D721Med (cell line): ENCODE measurements around the gene MAP2.

Experiments used
- DNase-seq: peaks from one replicate; pipeline ENCODE4 v3.0.0; 2011; ENCODE audit warnings: low spot score; ENCODE audit not compliant: insufficient read length
- FAIRE-seq: peaks from 2 replicates; lab custom pipeline; 2011; peaks lifted over from hg19 to GRCh38; lab: Jason Lieb, UNC
- CTCF ChIP-seq: IDR thresholded peaks from 2 replicates; pipeline ENCODE4 v1.5.1; 2012; ENCODE audit warnings: mild to moderate bottlenecking, control low read depth; ENCODE audit not compliant: insufficient read depth; ENCODE audit errors: missing control alignments

The MAP2 gene

GRCh38 chr2:209719034-209719433 is 295.2 kb downstream of the MAP2 start:
- DNase-seq: no peak
- FAIRE-seq: no peak
- no peak for TF ChIP-seq CTCF

DNA sequence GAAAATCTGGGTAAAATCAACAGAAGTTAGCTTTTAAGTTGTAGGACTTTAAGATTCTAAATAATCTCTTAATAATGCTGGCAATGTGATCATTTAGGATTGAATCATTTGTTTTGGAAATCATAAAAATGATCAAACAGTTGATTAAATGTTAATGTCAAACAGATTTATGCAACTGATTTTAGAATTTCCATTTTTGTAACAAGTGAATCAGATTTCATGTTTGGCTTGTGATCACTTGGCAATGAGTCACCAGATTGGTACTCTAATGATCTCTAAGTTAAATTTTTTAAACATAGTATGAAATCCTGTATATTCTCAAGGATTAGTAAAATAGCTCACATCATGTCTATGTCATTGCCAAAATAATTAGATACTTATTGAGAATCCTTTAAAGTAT is 297.6 kb downstream of the MAP2 start:
- DNase-seq (no peak), FAIRE-seq (no peak)
- TF ChIP-seq CTCF: no peak

DNA sequence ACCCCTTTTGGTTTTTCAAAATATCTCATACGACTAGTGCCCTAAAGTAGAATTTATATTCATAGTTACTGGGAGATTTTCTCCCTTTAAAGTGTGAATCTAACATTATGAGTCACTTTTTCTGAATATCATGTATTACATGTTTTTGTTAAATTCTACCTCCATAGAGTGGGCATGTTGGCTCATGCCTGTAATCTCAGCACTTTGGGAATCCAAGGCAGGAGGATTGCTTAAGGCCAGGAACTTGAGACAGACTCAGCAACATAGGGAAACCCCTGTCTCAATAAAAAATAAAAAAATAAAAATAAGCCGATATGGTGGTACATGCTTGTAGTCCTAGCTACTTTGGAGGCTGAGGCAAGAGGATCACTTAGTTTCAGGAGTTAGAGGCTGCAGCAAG is 302.5 kb downstream of the MAP2 start:
- FAIRE-seq (peak; percentile 53), DNase-seq (no peak)
- no peak for TF ChIP-seq CTCF

- no peak for TF ChIP-seq CTCF
- no peak for FAIRE-seq
These were observed 303.2 kb downstream of the MAP2 start for GRCh38 chr2:209727077-209727476.

DNA sequence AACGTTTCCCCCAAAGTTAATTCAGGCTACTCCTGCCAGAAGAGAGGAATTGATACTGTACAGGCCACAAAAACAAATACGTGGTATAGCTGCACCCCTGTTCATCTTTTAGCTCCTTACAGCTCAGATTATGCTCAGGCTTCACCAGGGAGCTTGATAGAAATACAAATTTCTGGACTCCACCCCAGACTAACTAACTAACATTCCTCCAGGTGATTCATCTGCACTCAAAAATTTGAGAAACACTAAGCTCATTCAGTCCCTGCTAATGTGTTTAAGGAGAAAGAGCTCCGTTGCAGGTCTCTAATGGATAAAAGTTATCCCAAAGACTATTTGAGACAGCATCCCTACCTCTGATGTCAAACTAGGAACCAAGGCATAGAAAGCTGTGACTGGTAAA is 311.0 kb downstream of the MAP2 start:
- DNase-seq: no peak
- no peak for TF ChIP-seq CTCF
- FAIRE-seq: no peak

More at GRCh38 chr2:209727077-209727476, 303.2 kb downstream of the MAP2 start:
- DNase-seq: no peak

DNA sequence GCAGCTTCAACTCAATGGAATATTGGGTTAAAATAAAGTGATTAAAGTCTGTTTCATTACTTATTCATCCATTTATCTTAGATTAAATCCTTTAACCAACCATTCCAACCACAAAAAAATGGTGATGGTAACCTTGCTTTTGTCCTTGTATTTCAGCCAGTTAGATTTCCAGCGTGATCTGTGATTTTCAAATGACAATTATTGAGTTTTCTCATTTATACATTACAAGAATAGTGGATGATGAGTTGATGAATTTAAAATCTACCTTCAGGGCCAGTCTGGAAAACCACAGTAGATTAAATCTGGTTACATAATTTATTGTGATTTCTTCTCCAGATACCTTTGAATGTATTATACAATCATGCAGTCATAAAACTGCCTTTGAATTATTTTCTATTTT is 318.1 kb downstream of the MAP2 start:
- DNase-seq (no peak), FAIRE-seq (no peak)
- TF ChIP-seq CTCF: no peak

GRCh38 chr2:209753020-209753419 is 329.2 kb downstream of the MAP2 start:
- FAIRE-seq (no peak), DNase-seq (no peak)
- no peak for TF ChIP-seq CTCF
